Stimulated activated CD4-positive, alpha-beta T cell treated with anti-CD3 and anti-CD28 coated beads, TNF-alpha, amount 100 ng/mL, for 24 hours (primary cell): Measurements from ENCODE around the gene PTEN.
"Not testable (repeated sequence)": the region's sequence is repeated elsewhere in the genome, so short reads cannot be mapped to it uniquely, and the experiment has no call there.

Experiments
- DNase-seq, 3 experiments: peaks; one replicate each; pipeline ENCODE4 v3.0.0-alpha.2; 2020; ENCODE audit warnings: low read depth in 3 of 3

The PTEN gene

DNA sequence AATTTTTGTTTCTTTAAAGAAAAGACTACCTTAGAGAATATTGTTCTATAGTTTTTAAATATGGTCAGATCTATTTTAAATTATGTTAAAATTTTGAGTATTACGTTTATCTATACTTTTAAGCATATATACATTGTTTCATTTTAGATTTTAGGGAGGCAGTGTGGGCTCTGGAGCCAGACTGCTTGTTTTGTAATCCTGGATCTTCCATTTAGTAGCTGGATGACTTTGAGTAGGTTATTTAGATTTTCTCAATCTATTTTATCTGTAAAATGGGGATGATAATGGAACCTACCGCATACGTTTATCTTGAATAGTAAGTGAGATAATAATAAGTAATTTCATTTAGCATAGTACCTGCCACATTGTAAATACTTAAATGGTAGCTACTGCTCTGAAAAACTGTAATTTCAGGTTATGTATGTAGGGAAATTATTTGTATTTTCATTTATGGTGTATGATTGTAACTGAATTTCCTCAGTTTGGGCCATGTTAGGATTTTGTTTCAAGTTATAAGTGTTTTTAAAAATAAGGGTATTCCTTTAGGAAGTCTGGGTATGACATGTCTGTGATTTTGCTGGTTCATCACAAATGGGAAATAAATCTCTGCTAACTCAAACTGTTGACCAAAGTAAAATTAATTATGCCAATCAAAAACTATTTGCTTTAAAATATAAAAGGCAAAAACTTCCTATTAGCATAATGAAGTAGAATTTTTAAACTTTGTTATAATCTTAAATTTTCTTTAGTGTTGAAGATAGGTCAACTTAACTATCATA lies 6.5 kb downstream of the PTEN start:
- no peak for DNase-seq

DNA sequence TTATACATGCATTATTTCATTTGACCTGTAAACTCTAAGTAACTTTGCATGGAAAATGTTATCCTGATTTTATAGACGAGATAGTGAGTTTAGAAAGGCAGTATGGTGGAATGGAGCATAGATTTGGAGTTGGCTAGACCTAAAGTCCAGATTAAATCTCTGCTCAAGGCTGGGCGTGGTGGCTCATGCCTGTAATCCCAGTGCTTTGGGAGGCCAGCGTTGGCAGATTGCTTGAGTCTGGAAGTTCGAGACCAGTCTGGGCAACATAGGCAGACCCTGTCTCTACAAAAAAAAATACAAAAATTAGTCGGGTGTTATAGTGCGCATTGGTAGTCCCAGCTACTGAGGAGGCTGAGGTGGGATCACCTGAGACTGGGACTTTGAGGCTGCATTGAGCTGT lies 9.4 kb downstream of the PTEN start:
- no peak for DNase-seq

DNA sequence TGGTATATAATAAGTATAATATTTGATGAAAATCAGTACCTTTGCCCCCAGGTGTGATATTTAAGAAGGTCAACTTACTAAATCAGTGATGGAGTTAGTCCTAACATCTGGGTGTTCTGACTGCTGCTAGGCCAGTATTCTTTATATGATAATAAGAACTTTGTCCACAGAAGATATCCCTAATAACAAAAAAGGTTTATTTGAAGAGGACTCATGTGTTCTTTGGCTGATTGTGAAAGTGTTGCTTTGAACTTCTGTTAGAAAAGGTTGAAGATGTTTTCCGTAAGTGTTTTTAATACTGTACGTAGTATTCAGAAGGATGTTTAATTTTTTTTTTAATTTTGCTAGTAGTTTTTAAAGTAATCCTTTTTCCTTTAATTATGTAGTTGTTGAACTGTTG lies 10.2 kb downstream of the PTEN start:
- DNase-seq, result no peak

DNA sequence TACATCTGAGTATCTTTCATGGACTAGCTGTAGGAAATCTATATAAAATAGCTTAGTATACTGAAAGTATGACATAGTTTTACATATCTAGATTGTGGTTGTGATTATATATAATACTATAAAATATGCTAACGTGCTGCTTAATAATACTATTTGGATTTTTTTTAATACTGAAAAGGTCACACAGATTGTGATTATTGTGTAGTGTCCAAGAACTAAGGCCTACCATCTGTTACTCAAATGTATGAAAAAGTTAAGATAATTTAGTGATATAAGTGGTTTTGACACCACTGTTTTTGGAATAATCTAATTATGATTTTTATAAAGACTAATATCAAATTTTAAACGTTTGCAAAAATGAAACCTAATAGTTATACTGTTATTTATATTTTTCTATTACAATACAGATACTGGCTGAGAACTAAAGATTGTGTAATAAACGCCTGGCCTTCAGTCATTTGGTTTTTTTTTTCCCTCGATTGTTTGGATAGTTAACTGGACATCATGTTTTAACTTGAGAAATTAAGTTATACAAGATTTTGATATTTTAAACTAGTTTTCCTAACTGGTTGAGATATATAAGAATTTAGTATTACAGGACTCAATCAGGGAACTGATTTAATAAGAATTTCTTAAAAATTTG lies 12.6 kb downstream of the PTEN start:
- DNase-seq, result no peak

DNA sequence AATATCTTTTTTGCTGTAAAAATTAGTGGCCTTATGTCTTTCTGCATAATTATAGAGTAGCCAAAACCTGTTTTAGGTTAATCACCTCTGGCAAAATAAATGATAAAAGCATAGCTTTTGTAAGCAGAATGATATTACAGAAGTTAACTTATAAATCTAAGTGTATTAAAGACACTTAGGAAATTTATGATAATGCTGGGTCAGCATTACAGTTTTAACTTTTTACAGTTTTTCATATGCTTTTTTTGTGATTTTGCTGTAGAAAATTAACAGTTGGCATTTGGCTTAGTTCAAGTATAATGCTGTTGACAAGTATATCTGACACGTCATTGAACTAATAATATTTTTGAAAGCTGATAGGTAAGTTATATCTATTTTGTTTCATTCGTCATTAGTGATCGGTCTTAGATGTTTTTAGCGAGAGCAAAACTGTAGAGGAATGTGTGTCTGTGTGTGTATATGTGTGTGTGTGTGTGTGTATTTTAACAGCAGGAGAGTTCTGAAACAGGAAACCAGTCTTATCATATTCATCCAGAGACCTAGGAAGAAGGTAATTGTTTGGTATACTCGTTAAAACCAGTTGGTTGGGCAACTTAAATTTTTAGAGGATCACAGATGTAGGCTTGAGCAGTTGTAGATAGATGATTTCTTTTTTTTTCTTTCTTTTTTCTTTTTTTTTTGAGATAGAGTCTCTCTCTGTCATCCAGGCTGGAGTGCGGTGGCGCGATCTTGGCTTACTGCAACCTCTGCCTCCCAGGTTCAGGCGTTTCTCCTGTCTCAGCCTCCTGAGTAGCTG lies 15.4 kb downstream of the PTEN start:
- no peak for DNase-seq

DNA sequence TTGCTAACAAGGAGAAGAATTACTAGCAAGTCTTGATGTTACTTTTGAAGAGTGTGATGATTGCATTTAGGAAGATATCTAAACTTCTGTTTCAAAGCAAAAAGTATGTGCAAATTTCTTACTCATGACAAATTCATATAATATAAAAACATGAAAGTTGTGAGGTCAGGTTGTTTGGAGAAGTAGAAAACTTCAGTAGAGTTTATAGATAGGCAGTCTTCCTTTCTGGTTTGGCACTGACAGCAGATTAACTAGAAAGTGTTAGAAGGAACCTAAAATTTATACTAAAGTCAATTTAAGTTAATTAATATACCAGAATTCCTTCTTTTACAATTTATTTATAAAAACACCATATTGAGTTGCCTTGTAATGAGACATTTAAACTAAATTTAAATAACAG lies 16.9 kb downstream of the PTEN start:
- DNase-seq, result no peak

DNA sequence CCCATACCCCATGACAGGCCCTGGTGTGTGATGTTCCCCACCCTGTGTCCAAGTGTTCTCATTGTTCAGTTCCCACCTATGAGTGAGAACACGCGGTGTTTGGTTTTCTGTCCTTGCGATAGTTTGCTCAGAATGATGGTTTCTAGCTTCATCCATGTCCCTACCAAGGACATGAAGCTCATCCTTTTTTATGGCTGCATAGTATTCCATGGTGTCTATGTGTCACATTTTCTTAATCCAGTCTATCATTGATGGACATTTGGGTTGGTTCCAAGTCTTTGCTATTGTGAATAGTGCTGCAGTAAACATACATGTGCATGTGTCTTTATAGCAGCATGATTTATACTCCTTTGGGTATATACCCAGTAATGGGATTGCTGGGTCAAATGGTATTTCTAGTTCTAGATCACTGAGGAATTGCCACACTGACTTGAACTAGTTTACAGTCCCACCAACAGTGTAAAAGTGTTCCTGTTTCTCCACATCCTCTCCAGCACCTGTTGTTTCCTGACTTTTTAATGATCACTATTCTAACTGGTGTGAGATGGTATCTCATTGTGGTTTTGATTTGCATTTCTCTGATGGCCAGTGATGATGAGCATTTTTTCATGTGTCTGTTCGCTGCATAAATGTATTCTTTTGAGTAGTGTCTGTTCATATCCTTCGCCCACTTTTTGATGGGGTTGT lies 18.1 kb downstream of the PTEN start:
- DNase-seq, result not testable (repeated sequence)

DNA sequence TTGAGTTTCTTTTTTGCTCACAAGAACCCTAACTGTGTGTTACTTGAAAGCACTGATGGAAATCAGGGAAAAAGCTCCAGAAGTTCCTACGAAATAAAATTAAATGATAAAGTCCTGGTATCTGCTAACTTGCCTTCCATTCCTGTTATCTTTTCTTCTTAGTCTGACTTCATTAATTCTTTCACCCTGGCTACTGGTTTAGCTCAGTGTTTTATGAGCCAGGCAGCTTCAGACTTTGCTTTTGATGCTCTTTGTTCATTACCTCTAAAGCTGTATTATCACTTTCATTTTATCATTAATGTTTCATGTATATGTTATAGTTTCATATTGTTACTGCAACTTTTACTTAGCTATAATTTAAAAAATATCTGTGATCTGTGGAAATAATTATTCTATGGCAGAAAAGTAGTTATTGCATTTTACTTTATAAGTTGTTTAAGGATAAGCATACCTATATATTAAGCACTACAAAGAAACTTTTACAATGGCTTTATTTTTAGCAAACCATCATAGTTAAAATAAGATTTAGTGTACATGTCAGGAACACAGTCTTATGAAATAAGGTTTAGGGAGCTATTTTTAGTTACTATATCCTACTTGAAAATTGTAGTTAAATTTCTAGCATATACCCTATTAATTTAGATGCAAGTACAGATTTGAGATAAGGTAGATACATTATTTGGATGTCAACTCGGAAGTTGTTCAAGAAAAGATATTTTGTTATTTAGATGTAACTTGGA lies 19.3 kb downstream of the PTEN start:
- DNase-seq, result no peak

DNA sequence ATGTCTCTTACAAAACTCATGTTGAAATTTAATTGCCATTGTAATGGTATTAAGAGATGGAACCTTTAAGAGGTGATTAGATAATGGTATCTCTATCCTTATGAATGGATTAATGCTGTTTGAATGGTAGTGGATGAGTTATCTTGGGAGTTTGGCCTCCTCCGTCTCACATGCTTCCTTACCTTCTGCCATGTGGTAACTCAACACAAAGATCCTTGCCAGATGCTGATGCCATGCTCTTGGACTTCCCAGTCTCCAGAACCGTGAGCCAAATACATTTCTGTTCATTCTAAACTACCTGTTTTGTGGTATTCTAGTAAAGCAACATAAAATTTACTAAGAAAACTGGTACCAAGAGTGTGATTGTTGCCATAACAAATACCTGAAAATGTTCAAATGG lies 23.2 kb downstream of the PTEN start:
- DNase-seq, result no peak

DNA sequence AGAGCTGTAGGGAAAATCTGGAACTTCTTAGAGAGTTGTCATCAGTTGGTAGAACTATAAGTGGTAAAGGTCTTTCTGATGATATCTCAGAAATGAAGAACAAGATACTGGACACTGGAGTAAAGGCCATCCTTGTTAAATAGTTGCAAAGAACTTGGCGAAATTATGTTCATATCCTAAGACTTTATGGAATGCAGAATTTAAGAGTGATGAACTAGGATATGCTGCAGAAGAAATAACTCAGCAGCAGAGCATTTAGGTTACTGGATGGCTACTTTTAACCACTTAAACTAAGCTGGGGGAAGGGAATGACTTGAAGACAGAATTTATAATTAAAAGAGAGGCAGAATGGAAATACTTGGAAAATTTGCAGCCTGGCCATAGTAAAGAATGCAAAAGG lies 23.7 kb downstream of the PTEN start:
- no peak for DNase-seq

DNA sequence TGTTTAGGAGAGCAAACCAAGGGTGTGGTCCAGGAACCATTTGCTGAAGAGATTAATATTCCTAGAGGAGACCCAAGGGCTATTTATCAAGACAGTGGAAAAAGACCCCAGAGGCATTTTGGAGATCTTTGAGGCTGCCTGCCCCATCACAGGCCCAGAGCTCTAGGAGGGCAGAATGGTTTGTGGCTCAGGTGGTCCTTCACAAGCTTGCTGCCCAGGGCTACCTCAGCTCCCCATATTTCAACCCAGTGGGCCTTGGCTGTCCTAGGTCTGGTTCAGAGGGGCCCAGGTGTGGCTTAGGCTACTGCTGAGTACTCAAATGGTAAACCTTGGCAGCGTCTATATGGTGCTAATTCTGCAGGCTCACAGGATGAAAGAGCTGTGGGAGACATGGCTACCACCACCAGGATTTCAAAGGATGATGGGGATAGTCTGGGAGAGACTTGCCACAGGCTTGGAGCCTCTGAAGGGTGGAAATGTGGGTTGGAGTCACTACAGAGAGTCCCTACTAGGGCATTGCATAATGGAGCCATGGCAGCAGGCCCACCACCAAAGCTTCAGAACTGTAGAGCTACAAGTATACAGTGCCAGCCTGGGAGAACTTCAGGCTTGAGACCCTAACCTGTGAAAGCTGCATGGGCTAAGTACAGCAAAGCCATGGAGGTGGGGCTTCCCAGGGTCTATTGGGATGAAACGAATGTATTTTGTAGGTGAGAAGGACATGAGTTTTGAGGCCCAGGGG lies 24.3 kb downstream of the PTEN start:
- DNase-seq, result no peak

DNA sequence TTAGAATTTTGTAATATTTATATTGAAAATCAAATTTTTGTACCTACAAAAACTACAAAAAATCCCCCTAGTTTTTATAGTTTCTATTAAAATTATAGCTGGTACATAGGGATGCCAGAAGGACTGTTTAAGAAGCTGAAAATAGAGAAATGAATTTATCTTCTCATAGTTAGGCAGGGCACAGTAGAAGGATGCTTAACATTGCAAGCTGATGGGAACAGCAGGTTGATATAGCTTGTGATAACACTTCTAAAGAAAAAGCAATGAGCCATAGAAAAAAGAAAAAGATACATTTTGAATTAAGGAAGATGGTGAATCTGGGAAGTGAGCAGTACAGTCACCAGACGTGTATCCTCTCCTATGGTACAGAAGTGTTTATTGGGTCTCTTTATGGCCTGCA lies 32.0 kb downstream of the PTEN start:
- DNase-seq, result no peak

DNA sequence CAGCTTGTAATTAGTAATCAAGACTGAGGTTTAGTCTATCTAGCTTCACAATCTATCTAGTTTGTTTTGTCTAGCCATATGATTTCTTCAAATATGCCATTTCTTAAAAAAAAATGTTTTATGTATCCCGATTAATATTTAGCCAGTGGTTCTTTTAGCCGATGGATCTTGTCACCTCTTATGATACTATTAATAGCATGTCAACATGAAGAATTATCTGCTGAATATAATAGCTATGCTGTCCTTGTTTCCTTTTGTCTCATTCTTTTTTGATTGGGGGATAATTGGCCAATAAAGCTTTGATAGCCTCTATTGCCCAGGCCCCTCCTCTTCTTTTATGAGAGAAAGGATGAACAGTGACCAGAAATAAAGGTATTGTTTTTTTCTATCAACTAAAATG lies 32.8 kb downstream of the PTEN start:
- no peak for DNase-seq

DNA sequence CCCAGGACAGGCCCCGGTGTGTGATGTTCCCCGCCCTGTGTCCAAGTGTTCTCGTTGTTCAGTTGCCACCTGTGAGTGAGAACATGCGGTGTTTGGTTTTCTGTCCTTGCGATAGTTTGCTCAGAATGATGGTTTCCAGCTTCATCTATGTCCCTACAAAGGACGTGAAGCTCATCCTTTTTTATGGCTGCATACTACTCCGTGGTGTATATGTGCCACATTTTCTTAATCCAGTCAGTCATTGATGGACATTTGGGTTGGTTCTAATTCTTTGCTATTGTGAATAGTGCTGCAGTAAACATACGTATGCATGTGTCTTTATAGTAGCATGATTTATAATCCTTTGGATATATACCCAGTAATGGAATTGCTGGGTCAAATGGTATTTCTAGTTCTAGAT lies 34.5 kb downstream of the PTEN start:
- not testable (repeated sequence) for DNase-seq

DNA sequence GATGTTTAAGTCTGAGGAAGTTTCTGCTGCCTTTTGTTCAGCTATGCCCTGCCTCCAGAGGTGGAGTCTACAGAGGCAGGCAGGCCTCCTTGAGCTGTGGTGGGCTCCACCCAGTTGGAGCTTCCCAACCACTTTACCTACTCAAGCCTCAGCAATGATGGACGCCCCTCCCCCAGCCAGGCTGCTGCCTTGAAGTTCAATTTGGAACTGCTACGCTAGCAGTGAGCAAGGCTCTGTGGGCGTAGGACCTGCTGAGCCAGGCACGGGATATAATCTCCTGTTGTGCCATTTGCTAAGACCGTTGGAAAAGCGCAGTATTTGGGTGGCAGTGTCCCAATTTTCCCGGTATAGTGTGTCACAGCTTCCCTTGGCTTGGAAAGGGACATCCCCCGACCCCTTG lies 40.0 kb downstream of the PTEN start:
- DNase-seq, result not testable (repeated sequence)

DNA sequence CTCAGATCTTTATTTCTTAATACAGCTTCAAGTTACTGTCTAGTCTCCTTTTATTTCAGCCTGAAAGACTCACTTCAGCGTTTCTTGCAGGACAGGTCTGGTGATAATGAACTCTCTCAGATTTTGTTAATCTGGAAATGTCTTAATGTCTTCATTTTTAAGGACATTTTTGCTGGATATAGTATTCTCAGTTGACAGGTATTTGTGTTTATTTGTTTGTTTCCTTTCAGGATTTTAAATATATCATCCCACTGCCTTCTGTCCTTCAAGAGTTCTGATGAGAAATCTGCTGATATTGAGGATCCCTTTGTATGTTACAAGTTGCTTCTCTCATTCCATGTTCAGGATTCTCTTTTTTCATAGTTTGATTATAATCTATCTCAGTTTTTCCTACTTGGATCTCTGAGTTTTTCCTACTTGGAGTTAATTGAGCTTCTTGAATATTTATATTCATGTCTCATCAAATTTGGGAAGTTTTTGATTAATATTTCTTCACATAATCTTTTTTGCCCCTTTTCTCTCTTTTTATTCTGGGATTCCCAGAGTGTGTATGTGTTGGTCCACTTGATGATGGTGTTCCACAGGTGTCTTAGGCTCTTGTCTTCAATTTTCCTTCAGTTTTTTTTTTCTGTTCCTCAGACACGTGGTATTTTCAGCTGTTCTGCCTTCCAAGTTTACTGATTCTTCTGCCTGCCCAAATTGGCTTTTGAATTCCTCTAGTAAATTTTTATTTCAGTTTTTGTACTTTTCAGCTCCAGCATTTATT lies 49.9 kb downstream of the PTEN start:
- DNase-seq, result no peak

DNA sequence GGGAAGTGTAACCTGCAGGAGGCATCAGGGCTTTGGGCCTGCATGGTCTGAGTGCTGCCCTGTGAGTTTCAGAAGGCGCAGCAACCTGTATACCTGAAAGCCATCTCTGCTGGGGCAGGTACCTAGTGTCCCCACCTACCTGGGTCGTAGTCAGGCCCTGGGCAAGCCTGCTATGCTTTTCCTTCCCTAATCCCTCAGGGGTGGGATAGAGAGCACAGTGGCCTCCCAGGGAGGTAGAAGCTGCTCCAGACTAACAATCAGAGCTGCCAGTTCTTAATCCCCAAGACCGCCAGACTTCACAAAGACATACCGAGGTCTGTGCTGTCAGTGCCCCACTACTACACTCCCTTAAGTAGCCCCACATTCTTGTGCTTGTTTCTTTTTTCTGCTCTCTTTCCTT lies 52.0 kb downstream of the PTEN start:
- no peak for DNase-seq

DNA sequence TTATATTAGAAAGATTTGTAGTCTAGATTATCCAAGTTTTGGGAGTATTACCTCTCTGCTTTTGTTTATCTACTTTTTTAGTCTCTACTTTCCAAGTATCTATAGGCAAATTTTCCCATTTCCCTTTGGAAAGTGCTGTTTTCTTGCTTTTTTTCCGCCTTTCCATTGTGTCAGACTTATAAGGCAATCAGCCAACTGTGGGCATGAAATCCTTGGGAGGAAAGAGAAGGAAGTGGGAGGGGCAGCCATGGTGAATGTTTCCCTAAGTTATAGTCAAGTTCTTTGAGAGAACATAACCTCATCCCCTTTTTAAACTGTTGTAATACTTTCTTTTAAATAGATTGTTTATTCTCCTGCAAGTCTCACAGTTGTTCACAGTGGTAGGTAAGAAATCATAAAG lies 52.6 kb downstream of the PTEN start:
- no peak for DNase-seq

DNA sequence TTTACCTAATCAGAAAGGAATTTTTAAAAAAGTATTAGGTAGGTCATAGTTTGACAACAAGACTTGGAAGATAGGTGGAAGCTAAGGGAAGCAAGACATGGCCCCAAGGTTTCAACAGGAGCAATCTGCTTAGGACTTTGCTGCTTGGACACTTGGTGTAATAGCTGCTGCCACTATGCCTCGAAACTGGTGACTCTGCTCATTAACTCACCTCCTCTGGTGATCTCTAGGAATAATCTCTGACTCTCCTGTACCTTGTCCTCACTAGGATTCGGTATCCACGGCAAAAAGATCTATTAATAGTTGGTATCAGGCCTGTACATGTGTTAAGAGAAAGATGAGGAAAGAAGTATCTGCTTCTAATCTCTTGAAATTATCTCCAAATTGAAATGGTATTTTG lies 53.1 kb downstream of the PTEN start:
- no peak for DNase-seq

DNA sequence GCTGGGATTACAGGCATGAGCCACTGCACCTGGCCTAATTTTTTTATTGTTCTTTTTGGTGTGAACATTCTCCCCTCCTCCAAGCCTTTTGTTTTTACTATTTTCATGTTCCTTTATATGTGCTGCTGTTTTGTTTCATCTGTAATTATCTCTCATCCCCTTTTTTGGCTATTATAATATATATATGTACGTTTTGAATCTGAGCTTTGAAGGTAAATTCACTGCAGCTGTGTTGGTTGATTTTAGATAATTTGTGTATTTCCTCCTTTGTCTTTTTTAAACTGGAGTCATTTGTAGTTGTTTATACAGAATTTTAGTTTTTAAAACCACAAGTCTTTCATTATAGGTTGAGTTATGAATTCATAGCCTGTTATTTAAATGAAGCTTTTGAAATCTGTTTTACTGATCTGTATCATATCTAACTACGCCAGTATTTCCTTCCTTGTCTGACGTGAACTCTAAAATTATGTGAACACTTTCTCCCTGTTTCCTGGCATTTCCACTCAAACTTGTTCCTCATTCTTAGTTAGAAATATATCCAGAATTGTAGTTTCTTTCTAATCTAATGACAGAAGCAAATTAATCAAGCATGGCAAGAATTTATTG lies 54.9 kb downstream of the PTEN start:
- DNase-seq, result no peak
